HG03342 (cell line): ENCODE measurements around the gene DGCR8.

Experiments used
- ATAC-seq: cut with Tn5 transposase; IDR thresholded peaks from one replicate; pipeline ENCODE4 v1.9.1; 2021; ENCODE audit warnings: mild to moderate bottlenecking, moderate library complexity; ENCODE audit not compliant: unreplicated experiment

DGCR8 gene

DNA sequence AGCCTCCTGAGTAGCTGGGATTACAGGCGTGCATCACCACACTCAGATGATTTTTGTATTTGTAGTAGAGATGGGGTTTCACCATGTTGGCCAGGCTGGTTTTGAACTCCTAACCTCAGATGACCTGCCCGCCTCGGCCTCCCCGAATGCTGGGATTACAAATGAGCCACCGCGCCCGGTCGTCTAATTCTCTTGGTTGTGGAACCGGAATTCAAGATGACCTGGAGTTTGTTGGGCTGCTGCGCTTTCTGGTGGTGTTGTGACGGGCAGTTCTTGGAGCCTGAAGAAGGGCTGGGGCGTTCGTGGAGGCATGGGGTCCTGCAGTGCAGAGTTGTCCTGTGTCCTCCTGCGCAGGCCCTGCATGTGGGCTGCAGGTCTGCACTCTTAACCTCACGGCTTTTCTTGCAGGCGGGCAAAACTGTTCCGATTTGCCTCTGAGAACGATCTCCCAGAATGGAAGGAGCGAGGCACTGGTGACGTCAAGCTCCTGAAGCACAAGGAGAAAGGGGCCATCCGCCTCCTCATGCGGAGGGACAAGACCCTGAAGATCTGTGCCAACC is 41.9 kb downstream of the DGCR8 start:
- ATAC-seq = no peak

DNA sequence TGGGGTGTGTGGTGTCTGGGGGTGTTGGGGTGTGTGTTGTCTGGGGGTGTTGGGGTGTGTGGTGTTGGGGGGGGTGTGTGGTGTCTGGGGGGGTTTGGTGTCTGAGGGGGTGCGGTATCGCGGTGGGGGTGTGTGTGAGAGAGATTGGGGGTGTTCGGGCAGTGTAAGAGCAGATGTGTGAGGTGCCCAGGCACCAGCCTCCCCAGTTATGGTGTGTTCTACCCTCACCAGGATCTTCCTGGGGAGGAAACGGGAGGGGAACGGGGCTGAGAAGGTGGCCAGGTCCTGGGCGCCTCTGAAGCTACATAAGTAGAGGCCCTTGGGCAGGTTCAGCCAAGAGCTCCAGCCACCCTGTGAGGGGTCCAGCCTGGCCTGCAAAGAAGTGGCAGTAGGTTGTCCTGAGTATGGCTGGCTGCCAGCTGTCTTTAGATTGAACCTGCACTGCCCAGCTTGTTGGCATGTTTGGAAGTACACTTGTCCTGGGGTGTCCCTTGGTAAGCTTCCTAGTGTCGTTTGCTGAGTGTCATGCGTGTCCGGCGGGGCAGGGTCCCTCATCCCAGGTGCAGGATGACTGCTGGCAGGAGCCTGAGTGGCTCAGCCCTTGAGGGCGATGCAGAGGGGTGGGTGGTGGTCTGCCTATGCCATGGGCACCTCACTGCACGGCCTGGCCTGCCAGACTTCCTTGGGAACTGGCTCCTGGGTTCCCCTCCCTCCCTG is 43.5 kb downstream of the DGCR8 start:
- ATAC-seq = no peak

DNA sequence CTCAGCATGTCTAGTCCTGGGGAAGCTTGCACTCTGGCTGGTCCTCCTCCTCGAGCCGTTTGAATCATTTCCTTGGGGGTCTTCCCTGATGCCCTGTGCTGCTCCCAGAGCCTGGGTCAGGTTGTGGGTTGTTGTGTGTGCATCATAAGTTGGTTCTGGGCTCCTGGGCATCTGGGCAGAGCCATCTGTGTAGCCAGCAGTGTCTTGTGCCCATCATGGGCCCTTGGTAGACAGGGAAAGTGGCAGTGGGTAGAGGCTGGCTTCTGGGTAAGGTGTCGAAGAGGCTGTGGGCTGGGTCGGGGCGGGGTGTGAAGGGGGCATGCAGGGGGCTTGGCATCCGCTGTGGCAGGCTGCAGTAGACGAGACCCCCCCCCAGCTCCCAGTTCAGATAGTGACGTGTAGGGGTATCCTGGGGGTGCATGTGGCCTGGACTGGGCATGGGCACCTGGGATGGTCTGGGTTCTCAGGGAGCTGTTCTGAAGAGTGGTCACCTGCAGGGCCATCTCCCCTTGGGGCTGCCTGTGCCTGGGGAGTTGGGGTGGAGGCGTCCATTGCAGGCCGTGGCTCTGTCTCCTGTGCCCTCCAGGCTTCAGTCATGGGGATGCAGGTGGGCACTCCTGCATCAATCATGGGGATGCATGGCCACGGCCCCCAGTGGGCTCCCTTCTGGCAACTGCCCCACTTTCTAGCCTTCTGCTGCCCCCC is 44.2 kb downstream of the DGCR8 start:
- no peak for ATAC-seq

DNA sequence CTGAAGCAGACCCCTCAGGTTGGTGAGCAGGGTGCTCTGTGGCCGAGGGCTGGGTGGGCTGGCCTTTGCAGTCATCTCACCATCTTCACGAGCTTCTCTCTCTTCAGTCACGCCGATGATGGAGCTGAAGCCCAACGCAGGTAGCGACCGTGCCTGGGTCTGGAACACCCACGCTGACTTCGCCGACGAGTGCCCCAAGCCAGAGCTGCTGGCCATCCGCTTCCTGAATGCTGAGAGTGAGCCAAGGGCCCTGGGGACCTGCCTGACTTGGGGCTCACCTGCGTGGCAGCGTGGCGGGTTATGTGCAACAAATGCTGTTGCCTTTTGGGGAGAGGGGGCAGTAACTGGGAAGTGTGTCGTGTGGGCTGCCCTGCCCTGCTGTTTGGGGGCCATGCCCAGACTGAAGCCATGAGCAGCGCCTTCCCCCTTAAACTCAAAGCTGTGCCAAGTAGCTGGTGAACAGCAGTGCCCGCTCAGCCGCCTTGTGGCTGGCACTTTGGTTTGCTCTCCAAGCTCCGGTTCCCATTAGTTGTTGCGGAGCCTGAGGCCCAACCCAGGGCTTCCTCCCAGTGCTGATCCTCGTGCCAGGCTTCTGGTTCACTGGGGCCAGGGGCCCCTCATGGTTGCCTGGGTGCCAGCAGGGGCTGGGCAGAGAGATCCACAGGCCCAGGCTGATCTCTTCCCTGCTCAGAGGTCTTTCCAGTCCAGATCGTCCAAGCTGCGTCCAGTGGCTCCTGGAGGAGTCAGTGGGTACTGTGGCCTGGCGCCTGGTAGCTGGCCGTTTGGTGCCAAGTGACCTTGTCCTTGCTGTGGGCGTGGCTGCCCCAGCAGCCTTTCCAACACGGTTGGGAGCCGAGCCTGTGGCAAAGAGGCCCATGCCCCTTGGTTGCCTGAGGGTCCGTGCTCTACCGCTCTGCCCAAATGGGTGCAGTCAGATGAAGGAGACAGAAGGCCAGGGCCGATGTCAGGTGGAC is 45.4 kb downstream of the DGCR8 start:
- ATAC-seq = no peak

DNA sequence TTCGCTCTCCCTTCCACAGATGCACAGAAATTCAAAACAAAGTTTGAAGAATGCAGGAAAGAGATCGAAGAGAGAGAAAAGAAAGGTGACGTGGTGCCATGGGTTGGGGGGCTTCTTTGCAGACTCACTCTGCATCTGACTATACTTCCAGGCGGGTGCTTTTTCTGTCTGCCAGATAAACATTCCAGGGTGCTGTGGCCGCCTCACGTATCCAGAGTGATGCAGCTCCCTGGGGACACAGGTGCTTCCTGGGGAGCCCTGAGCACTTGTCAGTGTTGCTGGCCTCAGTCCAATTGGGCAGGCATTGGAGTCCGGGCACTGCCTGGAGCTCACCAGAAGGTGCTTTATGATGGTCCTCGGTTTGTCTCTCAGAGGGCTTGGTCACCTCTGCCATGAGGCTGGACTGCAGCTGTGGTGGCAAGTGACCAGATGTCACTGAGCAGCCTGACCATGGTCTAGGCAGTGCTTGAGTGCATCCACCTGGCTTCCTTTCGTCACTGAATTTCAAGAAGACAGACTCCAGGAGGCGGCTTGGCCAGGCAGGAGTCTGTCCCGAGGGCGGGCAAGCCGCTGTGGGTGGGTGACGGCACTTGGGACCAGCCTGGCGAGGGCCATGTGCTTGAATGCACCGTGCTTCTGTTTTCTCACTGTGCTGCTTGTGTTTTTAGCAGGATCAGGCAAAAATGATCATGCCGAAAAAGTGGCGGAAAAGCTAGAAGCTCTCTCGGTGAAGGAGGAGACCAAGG is 46.4 kb downstream of the DGCR8 start:
- ATAC-seq = no peak

DNA sequence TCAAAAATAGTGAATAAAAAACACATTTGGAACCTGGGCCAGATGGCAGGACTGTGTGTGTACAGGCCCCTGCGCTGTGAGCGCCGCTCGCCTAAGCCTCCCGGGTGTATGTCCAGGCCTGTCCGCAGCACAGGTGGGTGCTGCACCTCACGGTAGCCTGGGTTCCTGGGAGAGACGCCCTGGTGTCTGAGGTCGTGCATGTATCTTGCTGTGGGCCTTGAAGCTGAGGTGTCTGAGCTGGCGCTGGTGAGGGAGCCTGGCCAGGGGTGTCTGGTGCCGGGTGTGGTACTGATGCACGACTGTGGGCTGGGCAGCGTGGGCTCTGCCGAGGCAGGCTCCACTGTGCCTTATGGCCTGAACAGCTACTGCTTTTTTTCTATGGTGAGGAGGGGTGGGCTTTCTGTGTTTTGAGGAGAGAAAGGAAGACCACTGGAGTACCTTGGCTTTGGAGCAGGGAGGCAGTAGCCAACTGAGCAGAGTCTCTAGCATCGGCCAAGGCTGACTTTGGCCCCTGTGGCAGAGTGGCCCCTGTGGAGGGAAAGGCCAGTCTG is 47.4 kb downstream of the DGCR8 start:
- no peak for ATAC-seq

DNA sequence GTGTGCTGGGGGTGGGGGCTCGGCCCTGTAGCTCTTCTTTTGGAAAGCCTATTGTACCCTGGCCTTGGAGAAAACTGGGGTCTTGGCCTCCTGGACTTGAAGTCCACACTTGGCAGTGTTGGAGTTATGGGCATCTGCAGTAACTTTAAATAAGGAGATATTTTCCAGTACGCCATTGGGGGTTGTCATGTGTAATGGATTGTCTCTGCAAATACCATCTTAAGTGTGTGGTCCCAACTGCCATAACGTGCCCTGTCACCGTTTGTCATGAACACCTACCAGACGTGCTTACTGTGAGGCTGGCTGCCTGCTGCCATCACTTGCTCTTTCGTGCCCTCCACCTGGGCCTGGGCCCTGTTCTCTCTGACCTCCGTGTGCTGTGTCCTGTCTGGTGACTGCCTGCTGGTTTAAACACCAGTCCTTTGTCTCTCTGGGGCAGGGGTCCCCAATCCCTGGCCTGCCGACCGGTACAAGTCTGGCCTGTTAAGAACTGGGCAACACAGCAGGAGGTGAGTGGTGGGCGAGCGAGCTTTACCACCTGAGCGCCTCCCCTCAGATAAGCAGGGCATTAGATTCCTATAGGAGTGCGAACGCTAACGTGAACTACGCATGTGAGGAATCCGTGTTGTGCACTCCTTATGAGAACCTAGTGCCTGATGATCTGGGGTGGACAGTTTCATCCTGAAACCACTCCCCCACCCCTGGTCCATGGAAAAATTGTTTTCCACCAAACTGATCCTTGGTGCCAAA is 48.0 kb downstream of the DGCR8 start:
- no peak for ATAC-seq

DNA sequence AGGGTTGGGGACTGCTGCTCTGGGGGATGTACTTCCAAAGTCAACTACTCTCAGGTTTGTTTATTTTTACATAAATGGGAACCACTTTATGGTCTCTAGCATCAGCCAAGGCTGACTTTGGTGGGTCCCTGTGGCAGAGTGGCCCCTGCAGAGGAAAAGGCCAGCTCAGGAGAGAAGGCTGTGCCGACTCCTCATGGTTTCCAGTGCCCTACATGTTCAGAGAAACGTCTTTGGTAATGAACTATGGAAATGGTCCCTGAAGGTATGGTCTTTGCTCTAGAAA is 48.5 kb downstream of the DGCR8 start:
- ATAC-seq = no peak

DNA sequence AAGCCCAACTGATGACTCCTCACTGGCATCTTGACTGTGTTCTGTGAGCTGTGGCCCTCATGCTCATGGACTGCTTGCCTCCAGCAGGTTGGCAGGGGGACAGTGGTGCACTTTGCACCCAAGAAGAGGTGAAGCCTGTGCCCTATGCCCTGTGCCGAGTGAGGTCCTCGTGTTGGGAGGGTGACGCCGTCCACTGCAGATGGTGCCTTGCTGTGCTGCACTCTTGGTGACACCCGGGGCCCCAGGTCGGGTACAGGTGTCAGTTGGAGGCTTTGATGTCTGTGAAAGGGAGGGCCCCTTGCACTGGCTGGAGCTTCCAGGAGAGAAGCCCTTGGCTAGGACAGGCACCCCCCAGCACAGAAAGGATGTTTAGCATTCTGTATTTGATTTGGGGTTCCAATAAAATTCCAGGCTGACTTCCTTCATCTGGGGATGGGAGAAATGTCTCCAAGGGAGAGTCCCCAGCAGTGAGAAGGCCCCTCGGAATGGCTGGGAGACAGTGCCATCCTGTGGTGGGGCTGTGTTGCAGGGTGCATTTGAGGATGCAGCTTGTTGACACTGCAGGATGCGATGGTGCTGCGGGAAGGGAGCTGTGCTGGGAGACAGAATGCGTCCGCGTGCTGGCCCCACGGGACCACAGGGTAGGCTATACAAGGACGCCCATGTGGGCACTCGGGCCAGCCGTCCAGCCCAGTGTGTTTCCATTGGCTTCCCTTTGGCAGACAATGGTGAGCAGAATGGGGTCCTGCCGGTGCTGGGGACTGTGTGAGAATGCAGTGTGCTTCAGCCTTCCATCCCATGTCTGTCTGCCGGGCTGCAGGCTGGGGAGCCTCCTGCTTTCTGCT is 49.1 kb downstream of the DGCR8 start:
- ATAC-seq = no peak

DNA sequence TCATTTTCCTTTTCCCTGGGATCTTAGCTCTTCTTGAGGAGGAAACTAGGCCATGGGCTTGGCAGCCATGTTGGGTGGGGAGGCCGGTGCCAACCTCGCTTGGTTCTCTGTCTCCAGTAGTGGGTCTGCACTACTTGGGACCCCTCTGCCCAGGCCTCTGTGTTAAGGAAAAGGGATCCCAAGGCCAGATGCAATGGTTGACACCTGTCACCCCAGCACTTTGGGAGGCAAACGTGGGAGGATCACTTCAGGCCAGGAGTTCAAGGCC is 49.6 kb downstream of the DGCR8 start:
- ATAC-seq = no peak

DNA sequence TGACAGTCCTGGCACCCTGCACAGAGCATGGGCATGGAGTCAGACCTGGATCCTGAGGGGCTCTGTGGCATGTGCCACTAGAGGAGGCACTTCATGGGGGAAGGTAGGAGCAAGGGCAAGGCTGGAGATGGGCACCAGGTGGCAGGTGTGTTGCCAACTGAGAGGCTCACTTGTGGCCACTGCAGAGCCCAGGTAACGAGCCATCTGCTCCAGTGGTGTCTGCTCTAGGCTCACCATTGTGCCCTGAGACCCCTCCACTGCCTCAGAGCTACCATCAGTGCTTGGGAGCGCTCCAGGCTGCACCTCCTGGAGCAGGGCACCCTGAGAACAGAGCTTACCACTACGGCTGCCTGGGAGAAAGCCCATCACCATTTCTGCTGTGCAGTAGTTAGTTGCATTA is 50.3 kb downstream of the DGCR8 start:
- no peak for ATAC-seq

DNA sequence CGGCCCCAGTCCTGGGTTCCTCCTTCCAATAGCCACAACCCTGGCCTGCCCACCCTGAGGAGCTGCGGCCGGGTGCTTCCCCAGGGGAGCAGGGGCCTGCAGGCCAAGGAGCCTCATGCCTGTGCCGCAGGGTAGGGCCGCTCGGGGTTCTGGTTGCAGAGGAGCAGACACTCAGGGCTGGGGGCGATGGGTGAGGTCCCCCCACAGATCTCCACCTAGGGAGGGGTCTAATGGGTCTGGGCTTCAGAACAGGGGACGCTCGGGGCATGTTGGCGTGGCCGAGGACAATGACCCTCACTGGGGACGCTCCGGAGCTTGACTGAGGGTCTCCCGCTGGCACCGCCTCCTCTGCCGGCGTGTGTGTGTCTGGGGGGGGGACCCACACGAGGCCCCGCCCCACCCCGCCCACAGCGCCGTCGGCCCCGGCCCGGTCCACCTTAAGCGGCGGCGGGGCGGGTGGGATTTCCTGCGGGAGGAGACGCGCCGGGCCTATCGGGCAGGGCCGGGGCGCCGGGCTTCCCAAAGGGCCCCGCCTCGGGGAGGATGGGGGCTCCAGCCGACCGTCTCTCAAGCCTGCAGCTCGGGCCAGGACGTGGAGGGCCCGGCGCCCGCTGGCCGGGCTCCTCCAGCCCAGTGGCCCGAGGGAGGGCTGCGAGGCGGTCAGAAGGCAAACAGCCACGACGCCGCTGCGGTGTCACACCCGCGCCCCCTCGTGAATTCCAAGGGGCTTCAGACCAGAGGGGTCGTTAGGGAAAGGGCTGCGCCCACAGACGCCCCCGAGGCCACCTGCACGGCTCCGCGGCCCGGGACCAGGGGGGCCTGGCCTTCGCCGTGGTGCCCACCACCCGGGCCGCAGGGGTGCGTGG is 50.9 kb downstream of the DGCR8 start:
- no peak for ATAC-seq

DNA sequence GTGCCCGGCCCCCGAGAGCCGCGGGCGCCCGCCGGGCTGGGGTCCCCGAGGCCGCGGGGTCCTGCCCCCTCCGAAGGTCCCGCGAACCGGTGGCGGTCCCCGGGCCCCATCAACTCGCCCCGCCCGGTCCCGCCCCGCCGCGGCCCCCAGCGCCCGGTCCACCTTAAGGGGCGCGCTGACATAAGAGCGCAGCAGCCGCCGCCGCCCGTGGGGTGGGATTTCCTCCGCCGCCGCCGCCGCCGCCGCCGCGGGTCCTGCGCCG is 51.5 kb downstream of the DGCR8 start, which contains the start of gene ZDHHC8:
TSS of gene ZDHHC8 (plus strand) at position 208 of the 262 bp plus-strand sequence. CDS start 144 bp downstream, outside the sequence.
- ATAC-seq = no peak

DNA sequence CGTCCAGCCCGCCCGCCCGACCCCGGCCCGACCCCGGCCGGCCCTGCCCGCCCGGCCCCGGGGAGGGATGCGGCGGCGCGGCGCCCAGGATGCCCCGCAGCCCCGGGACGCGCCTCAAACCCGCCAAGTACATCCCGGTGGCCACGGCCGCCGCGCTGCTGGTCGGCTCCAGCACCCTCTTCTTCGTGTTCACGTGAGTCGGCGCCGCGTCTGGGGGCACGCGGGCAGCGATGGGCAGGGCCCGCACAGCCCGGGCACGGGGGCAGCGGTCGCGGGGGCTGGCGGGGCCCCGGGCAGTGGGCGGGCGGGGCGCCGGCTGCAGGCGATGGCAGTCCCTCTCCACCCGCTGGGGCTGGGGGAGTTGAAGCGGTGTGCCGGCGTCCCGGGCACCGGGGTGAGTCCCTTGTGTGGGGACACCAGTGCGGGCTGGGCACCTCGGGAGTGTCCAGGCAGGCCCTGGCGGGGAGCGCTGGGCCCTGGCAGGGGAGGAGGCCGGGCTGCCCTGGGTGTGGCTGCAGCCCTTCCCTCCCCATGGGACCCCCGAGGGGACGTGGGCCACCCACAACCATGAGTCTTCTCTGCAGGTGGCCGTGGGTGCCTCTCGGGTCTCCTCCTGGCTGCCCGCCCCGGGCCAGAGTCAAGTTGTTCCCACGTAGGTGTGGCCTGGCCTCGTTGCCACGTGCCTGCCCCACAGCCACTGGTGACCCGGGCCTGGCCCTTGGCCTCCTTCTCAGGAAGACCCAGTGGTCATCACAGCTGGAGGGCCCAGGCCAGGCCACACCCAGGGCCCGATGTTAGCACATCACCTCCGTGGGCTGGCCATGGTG is 52.0 kb downstream of the DGCR8 start:
- no peak for ATAC-seq

DNA sequence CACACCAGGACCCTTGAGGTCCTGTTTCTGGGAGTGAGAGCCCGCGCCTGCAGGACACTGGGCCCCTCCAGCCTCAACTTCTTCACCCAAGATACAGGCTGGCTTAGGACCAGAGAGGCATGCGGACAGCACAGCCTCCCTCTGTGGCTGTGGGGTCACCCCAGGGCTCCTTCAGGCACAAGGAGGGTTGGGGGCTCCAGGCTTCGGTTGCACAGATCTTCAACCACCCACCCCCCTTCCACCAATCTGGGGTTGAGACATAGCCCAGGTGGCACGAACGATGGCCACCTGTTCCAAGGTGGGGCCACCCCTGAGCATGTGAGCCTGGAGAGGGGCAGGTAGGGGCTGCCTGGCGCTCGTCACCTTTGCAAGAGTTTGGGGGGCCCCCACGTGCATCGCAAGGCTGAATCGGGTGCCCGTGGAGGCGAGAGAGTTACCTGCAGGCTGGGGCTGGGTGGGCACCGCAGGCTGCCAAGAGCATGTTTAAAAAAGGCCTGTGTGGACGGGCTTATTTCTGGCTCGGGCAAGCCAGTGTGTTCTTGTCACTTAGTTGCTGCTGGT is 52.7 kb downstream of the DGCR8 start:
- ATAC-seq = no peak

DNA sequence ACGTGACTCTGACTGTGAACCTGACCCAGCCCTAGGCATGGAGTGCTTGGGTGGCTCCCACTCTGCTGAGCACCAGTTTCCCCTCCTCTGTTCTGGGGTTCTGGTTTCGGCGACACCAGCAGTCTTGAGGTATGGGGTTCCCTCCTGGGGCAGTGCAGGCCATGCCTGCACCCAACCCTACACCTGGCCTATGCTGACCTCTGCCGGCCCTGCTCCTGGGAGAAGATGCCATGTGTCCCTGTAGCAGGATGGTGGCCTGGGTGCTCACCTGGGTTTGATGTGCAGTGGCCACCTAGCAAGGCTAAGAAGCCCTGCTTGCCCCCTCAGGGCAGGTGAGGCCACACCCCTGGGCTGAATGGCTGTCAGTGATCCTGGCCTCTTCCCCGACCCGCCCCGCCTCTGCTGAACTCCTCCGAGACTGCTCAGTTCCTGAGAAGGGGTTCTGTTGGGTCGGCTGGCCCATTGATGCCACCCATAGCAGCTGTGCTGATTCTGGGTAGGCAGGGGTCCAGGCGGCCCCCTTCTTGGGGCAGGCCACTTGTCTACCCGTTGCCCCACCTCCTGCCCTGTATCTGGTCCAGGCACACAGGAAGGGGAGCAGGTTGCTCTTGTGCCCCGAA is 54.0 kb downstream of the DGCR8 start:
- no peak for ATAC-seq

DNA sequence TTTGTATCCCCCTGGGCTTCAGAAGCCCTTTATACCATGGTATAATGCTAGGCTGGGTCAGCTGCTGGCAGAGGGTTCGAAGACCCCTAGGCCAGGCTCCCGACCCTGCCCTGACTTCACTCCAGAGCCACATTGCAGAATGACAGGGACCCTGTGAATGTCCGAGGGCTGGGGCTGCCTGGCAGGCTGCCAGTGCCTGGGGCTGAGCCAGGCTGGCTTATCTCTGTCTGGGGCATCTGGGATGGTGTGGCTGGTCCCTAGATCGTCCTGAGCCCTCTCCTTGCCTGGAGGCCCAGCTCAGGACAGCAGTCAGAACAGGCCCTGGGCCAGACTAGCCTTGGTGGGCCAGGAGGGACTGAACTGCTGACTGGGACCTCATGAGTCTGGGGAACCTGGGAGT is 55.2 kb downstream of the DGCR8 start:
- no peak for ATAC-seq
